Measurements from ENCODE around the gene IGFL1. TPM values are rescaled to one million over a fixed set of nuclear protein-coding genes. Genes with fewer than 3 reads are reported as not detected.

The IGFL1 gene
- total and polyA plus RNA-seq, 11 donors = not detected

DNA sequence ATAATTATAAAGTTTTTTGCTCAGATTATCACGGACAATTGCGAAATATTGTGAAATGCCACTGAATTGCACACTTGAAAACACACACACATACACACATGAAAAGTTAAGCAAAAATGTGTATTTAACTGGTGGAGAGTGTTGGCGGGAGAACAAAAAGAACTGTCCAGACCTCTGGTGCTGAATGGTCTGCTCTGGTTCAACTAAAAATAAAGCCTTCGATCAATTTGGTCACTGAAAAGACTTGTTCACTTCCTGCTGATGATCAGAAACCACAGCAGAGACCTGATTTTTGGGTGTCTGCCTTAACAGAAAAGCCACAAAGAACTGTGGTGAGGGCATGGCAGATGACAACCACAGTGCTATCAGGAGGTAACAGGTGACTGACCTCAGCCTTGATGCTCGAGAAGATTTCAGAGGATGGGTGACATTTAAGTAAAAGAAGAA is 4.0 kb upstream of the IGFL1 start:
- DNase-seq = no peak
- no peak overlapping the region for H3K27ac ChIP-seq
- H3K9me3 ChIP-seq = no peaks in the 10 kb centered on the region
- H3K4me1 ChIP-seq = peaks cover 0 to 15% (median 0%) of the 10 kb centered on the region in 12 donors
- intact Hi-C loops (cut with DNase I) = no loop called here
- H3K36me3 ChIP-seq = no peaks in the 10 kb centered on the region
- ATAC-seq = no peak
- WGBS, 4 donors = 39 to 55% (median 50%) methylated on average over 5 of the region's 5 CpGs
- peaks cover 0 to 26% (median 8%) of the 10 kb centered on the region in 9 donors for H3K27me3 ChIP-seq
- TF ChIP-seq POLR2A (IDR thresholded peaks at IDR 0.05) = no peak
- TF ChIP-seq, protein P1, sequence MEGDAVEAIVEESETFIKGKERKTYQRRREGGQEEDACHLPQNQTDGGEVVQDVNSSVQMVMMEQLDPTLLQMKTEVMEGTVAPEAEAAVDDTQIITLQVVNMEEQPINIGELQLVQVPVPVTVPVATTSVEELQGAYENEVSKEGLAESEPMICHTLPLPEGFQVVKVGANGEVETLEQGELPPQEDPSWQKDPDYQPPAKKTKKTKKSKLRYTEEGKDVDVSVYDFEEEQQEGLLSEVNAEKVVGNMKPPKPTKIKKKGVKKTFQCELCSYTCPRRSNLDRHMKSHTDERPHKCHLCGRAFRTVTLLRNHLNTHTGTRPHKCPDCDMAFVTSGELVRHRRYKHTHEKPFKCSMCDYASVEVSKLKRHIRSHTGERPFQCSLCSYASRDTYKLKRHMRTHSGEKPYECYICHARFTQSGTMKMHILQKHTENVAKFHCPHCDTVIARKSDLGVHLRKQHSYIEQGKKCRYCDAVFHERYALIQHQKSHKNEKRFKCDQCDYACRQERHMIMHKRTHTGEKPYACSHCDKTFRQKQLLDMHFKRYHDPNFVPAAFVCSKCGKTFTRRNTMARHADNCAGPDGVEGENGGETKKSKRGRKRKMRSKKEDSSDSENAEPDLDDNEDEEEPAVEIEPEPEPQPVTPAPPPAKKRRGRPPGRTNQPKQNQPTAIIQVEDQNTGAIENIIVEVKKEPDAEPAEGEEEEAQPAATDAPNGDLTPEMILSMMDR (IDR thresholded peaks at IDR 0.05) = no peak
- H3K4me3 ChIP-seq = no peak overlapping the region

GRCh38 chr19:46226438-46226973 is 3.0 kb upstream of the IGFL1 start:
- Histone ChIP-seq H3K4me3 (no peak overlapping the region), H3K9me3 (no peaks in the 10 kb centered on the region), H3K27ac (no peak overlapping the region), H3K4me1 (peaks cover 0 to 15% (median 0%) of the 10 kb centered on the region in 12 donors), H3K36me3 (no peaks in the 10 kb centered on the region), H3K27me3 (peaks cover 0 to 26% (median 8%) of the 10 kb centered on the region in 9 donors)
- intact Hi-C loops (cut with DNase I) = no loop called here
- peak in 2 of 4 donors; percentile 26 to 58 for ATAC-seq
- peak in 1 of 5 donors; percentile 39 for DNase-seq
- WGBS, 4 donors = 48 to 58% (median 51%) methylated on average over 9 of the region's 9 CpGs
- TF ChIP-seq, protein P1 (IDR thresholded peaks at IDR 0.05) = no peak
- no peak for TF ChIP-seq POLR2A (IDR thresholded peaks at IDR 0.05)

- TF ChIP-seq, protein P1 (IDR thresholded peaks at IDR 0.05) = no peak
- intact Hi-C loops (cut with DNase I) = no loop called here
- Histone ChIP-seq H3K27ac (no peak overlapping the region), H3K4me3 (no peak overlapping the region), H3K27me3 (peaks cover 0 to 27% (median 2%) of the 10 kb centered on the region in 9 donors), H3K4me1 (peaks cover 0 to under 1% (median 0%) of the 10 kb centered on the region in 12 donors), H3K9me3 (no peaks in the 10 kb centered on the region), H3K36me3 (no peaks in the 10 kb centered on the region)
- DNase-seq (no peak), ATAC-seq (no peak)
- WGBS, 4 donors = 65 to 74% (median 73%) methylated on average over 10 of the region's 10 CpGs
Observed at GRCh38 chr19:46232029-46232428, 2.5 kb downstream of the IGFL1 start.

DNA sequence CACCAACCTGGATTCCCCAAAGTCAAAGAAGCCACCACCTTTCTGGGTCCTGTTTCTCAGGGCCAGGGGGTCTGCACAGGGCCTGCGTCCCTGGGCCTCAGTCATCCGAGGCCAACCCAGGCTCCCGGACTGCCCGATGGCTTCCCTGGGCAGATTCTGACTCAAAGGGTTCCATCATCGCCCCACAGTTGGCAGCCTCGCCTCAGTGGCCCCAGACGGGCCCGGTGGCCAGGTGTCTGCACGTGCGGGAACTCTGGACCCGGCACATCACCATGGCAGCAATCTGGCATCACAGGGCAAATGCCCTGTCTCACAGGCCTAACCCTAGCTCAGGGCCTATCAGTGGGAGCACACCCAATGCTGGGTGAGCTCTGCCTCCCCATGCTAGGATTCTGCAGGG is 2.9 kb downstream of the IGFL1 start:
- Histone ChIP-seq H3K4me3 (no peak overlapping the region), H3K27ac (no peak overlapping the region), H3K9me3 (no peaks in the 10 kb centered on the region), H3K27me3 (peaks cover 0 to 28% (median 0%) of the 10 kb centered on the region in 9 donors), H3K4me1 (no peaks in the 10 kb centered on the region), H3K36me3 (no peaks in the 10 kb centered on the region)
- intact Hi-C loops (cut with DNase I) = no loop called here
- TF ChIP-seq, protein P1 (IDR thresholded peaks at IDR 0.05) = no peak
- no peak for TF ChIP-seq POLR2A (IDR thresholded peaks at IDR 0.05)
- WGBS, 4 donors = 85 to 93% (median 91%) methylated on average over 10 to 11 of the region's 11 CpGs
- no peak for ATAC-seq
- no peak for DNase-seq

Data from heart left ventricle (tissue), 16 donors.